ENCODE measurements around the gene SH3RF3. TPM values are rescaled to one million over a fixed set of nuclear protein-coding genes. Genes with fewer than 3 reads are reported as not detected.
A peak's percentile ranks its signal among the peaks of the same experiment; 100 is the strongest.

The SH3RF3 gene
- total RNA-seq, 1 donor from 2014 or later = 0.28 TPM

DNA sequence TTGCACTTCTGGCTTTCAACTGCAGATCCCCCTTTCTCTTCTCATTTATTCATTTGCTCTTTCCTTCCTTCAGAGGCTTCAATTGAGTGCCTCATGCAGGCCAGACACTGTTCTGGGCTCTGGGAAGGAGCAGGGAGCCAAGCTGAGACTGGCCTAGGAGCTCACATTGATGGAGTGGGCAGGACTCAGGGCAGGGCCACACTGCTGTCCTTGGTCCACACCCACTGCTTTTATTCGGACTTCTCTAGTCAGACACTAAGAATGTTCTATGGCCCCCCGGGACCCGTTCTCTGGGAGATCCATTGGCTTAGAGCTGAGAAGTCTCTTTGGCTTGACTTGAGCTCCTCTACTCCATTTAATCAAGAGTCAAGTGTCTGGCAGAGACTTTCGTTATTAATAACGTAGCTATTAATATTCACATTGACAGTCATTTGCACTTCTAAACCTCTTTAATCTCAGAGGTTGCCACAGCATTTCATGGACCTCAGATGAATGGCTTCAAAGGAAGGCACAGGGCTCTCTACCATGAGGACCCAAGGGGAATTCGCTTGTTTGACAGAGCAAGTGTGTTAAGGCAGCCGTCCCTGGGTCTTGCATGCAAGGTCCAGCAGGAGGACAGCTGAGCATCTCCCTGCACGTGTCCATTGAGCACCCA is 20.1 kb downstream of the SH3RF3 start:
- no peaks in the 10 kb centered on the region for H3F3A ChIP-seq (ENCODE audit: low read depth)
- Mint-ChIP-seq H3K36me3 (peaks cover 3% of the 10 kb centered on the region), H3K27me3 (ENCODE audit: insufficient read depth, low read depth) (peaks cover 4% of the 10 kb centered on the region), H3K4me3 (no peak overlapping the region), H3K4me1 (peaks cover 25% of the 10 kb centered on the region), H3K9me3 (no peaks in the 10 kb centered on the region), H3K27ac (no peak overlapping the region)
- no peak for DNase-seq (ENCODE audit: low spot score)
- H3K9ac ChIP-seq = no peak overlapping the region
- H3K79me2 ChIP-seq (ENCODE audit: low read depth) = no peaks in the 10 kb centered on the region
- H3K27me3 ChIP-seq = no peaks in the 10 kb centered on the region
- no peaks in the 10 kb centered on the region for H3K36me3 ChIP-seq
- no peaks in the 10 kb centered on the region for H4K20me1 ChIP-seq (ENCODE audit: low read depth)
- TF ChIP-seq EZH2phosphoT487 (IDR thresholded peaks at IDR 0.05) (no peak), EZH2 (IDR thresholded peaks at IDR 0.05) (no peak), CTCF (IDR thresholded peaks at IDR 0.05) (no peak)
- H2AFZ ChIP-seq (replicated peaks) = no peak overlapping the region
- H3K27ac ChIP-seq = no peak overlapping the region
- H3K9me3 ChIP-seq (ENCODE audit: low read depth) = no peaks in the 10 kb centered on the region
- no peak overlapping the region for H3K4me2 ChIP-seq
- H3K4me3 ChIP-seq = no peak overlapping the region
- no peaks in the 10 kb centered on the region for H3K4me1 ChIP-seq

DNA sequence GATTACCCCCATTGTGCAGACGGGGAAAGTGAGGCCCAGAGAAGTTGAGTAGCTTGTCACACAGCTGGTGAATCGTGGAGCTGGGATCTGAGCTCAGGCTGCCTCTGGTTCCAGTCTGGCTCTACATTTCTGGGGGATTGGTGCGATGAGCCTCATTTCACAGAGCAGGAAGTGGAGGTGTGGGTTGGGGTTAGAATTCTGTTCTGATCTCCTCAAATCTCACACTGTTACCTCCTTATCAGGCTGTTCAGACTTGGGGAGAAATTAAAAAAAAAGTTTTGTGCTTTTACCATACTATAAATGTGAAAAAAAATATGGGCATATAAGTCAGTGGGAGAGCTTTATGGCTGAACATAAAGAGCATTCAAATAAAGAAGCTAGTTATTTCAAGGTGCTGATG is 21.6 kb downstream of the SH3RF3 start:
- Histone ChIP-seq H3K4me1 (peaks cover 2% of the 10 kb centered on the region), H3K27me3 (no peaks in the 10 kb centered on the region), H3K79me2 (ENCODE audit: low read depth) (no peaks in the 10 kb centered on the region), H3K9ac (no peak overlapping the region), H3F3A (ENCODE audit: low read depth) (no peaks in the 10 kb centered on the region), H3K9me3 (ENCODE audit: low read depth) (no peaks in the 10 kb centered on the region), H3K4me2 (no peak overlapping the region), H3K27ac (no peak overlapping the region), H3K4me3 (no peak overlapping the region), H2AFZ (replicated peaks) (no peak overlapping the region), H3K36me3 (no peaks in the 10 kb centered on the region), H4K20me1 (ENCODE audit: low read depth) (no peaks in the 10 kb centered on the region)
- H3K4me3 Mint-ChIP-seq = no peak overlapping the region
- no peak overlapping the region for H3K27ac Mint-ChIP-seq
- no peak for DNase-seq (ENCODE audit: low spot score)
- H3K27me3 Mint-ChIP-seq (ENCODE audit: insufficient read depth, low read depth) = peaks cover 4% of the 10 kb centered on the region
- no peak for TF ChIP-seq EZH2 (IDR thresholded peaks at IDR 0.05)
- peaks cover 3% of the 10 kb centered on the region for H3K36me3 Mint-ChIP-seq
- H3K4me1 Mint-ChIP-seq = peaks cover 33% of the 10 kb centered on the region
- H3K9me3 Mint-ChIP-seq = no peaks in the 10 kb centered on the region

GRCh38 chr2:109151519-109151918 is 22.5 kb downstream of the SH3RF3 start:
- Mint-ChIP-seq H3K27me3 (ENCODE audit: insufficient read depth, low read depth) (peaks cover 4% of the 10 kb centered on the region), H3K9me3 (no peaks in the 10 kb centered on the region), H3K4me3 (no peak overlapping the region), H3K27ac (no peak overlapping the region), H3K36me3 (peaks cover 3% of the 10 kb centered on the region), H3K4me1 (peaks cover 39% of the 10 kb centered on the region)
- Histone ChIP-seq H3F3A (ENCODE audit: low read depth) (no peaks in the 10 kb centered on the region), H3K27me3 (no peaks in the 10 kb centered on the region), H4K20me1 (ENCODE audit: low read depth) (no peaks in the 10 kb centered on the region), H3K27ac (no peak overlapping the region), H3K79me2 (ENCODE audit: low read depth) (no peaks in the 10 kb centered on the region), H3K4me2 (no peak overlapping the region), H3K4me3 (no peak overlapping the region), H2AFZ (replicated peaks) (no peak overlapping the region), H3K4me1 (peaks cover 11% of the 10 kb centered on the region), H3K9ac (no peak overlapping the region), H3K9me3 (ENCODE audit: low read depth) (no peaks in the 10 kb centered on the region), H3K36me3 (no peaks in the 10 kb centered on the region)
- no peak for TF ChIP-seq EZH2 (IDR thresholded peaks at IDR 0.05)
- DNase-seq (ENCODE audit: low spot score) = no peak

DNA sequence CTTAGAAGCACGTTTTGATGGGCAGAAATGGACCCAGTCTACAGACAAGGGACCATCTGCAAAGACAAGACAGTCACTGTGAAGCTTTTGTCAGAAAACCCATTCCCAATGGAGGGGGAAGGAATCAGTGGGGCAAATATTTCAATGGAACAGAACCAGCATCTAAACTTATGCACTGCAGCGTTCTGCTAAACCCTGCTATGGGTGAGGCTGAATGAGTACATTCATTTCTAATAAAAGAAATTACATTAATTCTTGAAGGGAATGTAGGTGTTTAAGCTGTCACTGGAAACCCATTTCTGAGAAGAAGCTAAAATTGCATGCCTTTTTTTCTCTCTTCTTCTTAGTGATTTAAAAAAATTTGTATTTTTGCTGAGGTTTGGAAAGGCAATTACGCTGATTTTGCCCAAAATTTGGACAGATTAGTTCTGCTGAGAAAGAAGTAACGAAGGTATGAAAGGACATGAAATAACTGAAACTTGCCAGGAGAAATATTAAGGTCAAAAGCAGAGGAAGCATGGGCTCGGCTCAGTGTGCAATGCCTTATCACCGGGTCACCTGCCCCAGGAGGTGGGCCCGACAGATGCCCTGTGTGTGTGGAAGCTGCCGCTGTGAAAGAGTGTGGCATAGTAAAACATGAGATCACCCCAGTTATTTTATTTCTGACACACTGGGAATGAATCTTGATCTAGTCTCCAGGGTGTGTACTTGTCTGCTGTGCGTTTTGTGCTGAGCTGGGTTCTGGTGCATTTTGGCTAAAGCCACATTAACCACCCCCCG is 24.2 kb downstream of the SH3RF3 start:
- no peaks in the 10 kb centered on the region for H4K20me1 ChIP-seq (ENCODE audit: low read depth)
- H3K4me2 ChIP-seq = no peak overlapping the region
- H3K9ac ChIP-seq = no peak overlapping the region
- no peak overlapping the region for H3K4me3 Mint-ChIP-seq
- H3K4me1 ChIP-seq = peaks cover 12% of the 10 kb centered on the region
- no peak overlapping the region for H3K27ac ChIP-seq
- no peaks in the 10 kb centered on the region for H3K79me2 ChIP-seq (ENCODE audit: low read depth)
- no peaks in the 10 kb centered on the region for H3K36me3 ChIP-seq
- DNase-seq (ENCODE audit: low spot score) = no peak
- no peaks in the 10 kb centered on the region for H3F3A ChIP-seq (ENCODE audit: low read depth)
- H2AFZ ChIP-seq (replicated peaks) = no peak overlapping the region
- no peaks in the 10 kb centered on the region for H3K36me3 Mint-ChIP-seq
- no peaks in the 10 kb centered on the region for H3K9me3 Mint-ChIP-seq
- H3K27me3 Mint-ChIP-seq (ENCODE audit: insufficient read depth, low read depth) = peaks cover 4% of the 10 kb centered on the region
- no peak overlapping the region for H3K4me3 ChIP-seq
- peak overlapping the region; percentile 9 for H3K27ac Mint-ChIP-seq
- TF ChIP-seq EZH2 (IDR thresholded peaks at IDR 0.05) = no peak
- TF ChIP-seq CTCF (IDR thresholded peaks at IDR 0.05) = no peak
- TF ChIP-seq EZH2phosphoT487 (IDR thresholded peaks at IDR 0.05) = no peak
- H3K9me3 ChIP-seq (ENCODE audit: low read depth) = no peaks in the 10 kb centered on the region
- peaks cover 54% of the 10 kb centered on the region for H3K4me1 Mint-ChIP-seq
- no peaks in the 10 kb centered on the region for H3K27me3 ChIP-seq
